Ishikawa (cell line): ENCODE results near the gene DOK6.

ENCODE experiments used
- CEBPB ChIP-seq: IDR thresholded peaks from 2 replicates; pipeline ENCODE4 v1.6.1; 2012
- CREB1 ChIP-seq: IDR thresholded peaks from 2 replicates; pipeline ENCODE4 v1.6.1; 2012; ENCODE audit warnings: low read depth
- EGR1 ChIP-seq: IDR thresholded peaks from 2 replicates; pipeline ENCODE4 v1.6.1; 2012
- EP300 ChIP-seq: IDR thresholded peaks from 2 replicates; pipeline ENCODE4 v1.6.1; 2012; ENCODE audit warnings: borderline replicate concordance
- FOXM1 ChIP-seq: IDR thresholded peaks from 2 replicates; pipeline ENCODE4 v1.6.1; 2012; ENCODE audit warnings: low read depth, borderline replicate concordance
- MAX ChIP-seq: IDR thresholded peaks from 2 replicates; pipeline ENCODE4 v1.6.1; 2012
- NFIC ChIP-seq: IDR thresholded peaks from 2 replicates; pipeline ENCODE4 v1.6.1; 2012
- RAD21 ChIP-seq: IDR thresholded peaks from 2 replicates; pipeline ENCODE4 v1.6.1; 2012; ENCODE audit warnings: low read depth
- TAF1 ChIP-seq: IDR thresholded peaks from 2 replicates; pipeline ENCODE4 v1.6.1; 2012; ENCODE audit warnings: low read depth, mild to moderate bottlenecking
- TCF12 ChIP-seq: IDR thresholded peaks from 2 replicates; pipeline ENCODE4 v1.6.1; 2012; ENCODE audit warnings: low read depth
- TEAD4 ChIP-seq: IDR thresholded peaks from 2 replicates; pipeline ENCODE4 v1.6.1; 2012
- YY1 ChIP-seq: IDR thresholded peaks from 2 replicates; pipeline ENCODE4 v1.6.1; 2012; ENCODE audit warnings: low read depth
- TF ChIP-seq, protein P1 (sequence below): IDR thresholded peaks from 2 replicates; pipeline ENCODE4 v1.6.1; 2012; ENCODE audit warnings: low read depth, mild to moderate bottlenecking
- TF ChIP-seq, protein P2 (sequence below): IDR thresholded peaks from 2 replicates; pipeline ENCODE4 v1.6.1; 2012

DNA sequence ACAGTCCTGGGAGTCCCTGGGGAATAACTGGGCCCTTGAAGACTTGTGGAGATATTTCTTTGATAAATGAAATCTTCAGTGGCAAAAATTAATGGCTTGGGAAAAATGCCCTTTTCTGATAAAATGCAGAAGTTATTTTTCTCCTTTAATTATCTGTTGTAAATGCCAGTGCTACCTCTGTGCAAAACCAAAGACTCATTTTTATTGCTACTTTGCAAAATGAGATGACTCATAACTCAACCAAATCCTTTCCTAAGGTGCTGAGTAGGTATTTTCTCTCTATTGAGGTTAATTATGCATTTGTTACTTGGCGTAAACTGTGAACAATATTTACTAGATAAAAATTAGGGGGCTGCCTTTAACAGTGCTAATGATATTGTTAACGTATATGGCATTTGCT is 163.9 kb downstream of the DOK6 start:
- no peak for TF ChIP-seq NFIC
- TF ChIP-seq, protein P1, sequence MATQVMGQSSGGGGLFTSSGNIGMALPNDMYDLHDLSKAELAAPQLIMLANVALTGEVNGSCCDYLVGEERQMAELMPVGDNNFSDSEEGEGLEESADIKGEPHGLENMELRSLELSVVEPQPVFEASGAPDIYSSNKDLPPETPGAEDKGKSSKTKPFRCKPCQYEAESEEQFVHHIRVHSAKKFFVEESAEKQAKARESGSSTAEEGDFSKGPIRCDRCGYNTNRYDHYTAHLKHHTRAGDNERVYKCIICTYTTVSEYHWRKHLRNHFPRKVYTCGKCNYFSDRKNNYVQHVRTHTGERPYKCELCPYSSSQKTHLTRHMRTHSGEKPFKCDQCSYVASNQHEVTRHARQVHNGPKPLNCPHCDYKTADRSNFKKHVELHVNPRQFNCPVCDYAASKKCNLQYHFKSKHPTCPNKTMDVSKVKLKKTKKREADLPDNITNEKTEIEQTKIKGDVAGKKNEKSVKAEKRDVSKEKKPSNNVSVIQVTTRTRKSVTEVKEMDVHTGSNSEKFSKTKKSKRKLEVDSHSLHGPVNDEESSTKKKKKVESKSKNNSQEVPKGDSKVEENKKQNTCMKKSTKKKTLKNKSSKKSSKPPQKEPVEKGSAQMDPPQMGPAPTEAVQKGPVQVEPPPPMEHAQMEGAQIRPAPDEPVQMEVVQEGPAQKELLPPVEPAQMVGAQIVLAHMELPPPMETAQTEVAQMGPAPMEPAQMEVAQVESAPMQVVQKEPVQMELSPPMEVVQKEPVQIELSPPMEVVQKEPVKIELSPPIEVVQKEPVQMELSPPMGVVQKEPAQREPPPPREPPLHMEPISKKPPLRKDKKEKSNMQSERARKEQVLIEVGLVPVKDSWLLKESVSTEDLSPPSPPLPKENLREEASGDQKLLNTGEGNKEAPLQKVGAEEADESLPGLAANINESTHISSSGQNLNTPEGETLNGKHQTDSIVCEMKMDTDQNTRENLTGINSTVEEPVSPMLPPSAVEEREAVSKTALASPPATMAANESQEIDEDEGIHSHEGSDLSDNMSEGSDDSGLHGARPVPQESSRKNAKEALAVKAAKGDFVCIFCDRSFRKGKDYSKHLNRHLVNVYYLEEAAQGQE, result no peak
- no peak for TF ChIP-seq EP300
- no peak for TF ChIP-seq RAD21
- no peak for TF ChIP-seq CREB1
- TF ChIP-seq TCF12, result no peak
- TF ChIP-seq EGR1, result no peak
- TF ChIP-seq YY1, result no peak
- TF ChIP-seq TEAD4, result no peak
- TF ChIP-seq, protein P2, sequence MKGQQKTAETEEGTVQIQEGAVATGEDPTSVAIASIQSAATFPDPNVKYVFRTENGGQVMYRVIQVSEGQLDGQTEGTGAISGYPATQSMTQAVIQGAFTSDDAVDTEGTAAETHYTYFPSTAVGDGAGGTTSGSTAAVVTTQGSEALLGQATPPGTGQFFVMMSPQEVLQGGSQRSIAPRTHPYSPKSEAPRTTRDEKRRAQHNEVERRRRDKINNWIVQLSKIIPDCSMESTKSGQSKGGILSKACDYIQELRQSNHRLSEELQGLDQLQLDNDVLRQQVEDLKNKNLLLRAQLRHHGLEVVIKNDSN, result no peak
- no peak for TF ChIP-seq CEBPB
- no peak for TF ChIP-seq MAX
- TF ChIP-seq TAF1, result no peak
- no peak for TF ChIP-seq FOXM1
